GM12891 (cell line): Measurements from ENCODE around the gene RADIL.

Source experiments
- POLR2A ChIP-seq: IDR thresholded peaks from 2 replicates; pipeline ENCODE4 v1.6.1; 2011; ENCODE audit warnings: low read depth, low read length, control low read depth
- POLR2AphosphoS5 ChIP-seq: IDR thresholded peaks from 2 replicates; pipeline ENCODE4 v1.6.1; 2011; ENCODE audit warnings: low read depth, low read length, control low read depth

DNA sequence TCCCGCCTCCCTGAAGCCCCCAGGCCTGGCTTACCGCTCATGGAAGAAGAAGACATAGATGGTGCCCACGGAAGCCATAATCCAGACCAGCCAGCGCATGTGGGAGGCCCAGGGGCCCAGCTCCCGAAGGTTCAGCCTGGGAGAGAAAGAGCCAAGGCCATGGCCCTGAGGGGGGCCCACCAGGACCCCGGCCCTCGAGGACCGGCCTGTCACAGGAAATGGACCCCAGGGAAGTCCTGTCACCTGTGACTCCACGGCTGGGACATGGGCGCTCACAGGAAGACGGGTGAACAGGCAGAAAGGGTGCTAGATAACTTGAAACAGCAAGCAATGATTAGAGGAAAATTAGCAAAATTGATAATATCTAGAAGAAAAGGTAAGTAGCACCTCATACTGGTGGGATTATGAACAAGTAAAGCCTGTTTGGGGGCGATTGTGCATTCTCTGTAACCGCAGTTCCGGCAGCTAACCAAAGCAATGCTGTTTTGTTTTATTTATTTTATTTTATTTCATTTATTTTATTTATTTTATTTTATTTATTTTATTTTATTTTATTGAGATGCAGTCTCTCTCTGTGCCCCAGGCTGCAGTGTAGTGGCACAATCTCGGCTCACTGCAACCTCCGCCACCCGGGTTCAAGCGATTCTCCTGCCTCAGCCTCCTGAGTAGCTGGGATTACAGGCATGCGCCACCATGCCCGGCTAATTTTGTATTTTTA is 27.8 kb upstream of the RADIL start:
- TF ChIP-seq POLR2A (no peak), POLR2AphosphoS5 (no peak)
